ENCODE results near the gene CSN3.

CSN3 gene

DNA sequence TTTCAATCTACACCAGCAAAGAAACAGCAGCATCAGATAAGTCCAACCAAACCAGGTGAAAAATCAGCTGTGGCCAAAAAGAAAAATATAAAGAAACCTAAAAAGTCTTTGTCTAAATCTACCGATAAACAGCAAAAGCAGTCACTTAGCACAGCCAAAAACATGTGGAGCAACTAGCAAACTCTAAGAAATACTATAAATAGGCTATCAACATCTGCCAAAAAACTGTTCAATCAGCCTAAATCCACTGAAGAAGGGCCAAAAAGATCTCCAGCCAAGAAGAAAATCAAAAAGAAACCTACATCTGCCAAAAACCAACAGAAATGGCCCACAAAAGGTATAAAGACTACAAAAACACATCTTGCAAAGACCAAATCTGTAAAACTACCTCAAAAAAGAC, 55.7 kb downstream of the CSN3 start:
- DNase-seq = no peak

DNA sequence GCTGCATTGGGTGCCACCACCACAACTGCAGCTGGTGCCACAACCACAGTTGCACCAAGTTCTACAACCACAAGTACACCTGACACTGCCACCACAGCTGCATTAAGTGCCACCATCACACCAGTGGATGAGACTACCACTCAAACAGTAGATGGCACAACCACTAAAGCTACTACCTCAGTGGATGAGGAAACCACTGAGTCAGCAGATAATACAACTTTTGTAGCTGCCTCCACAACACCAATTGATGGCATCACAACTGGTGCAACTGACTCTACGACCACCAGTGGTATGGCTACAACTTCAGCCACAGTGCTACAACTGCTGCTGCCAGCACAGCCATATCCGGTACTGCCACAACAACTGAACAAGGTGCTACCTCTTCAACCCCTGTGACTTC, 57.2 kb downstream of the CSN3 start:
- no peak for DNase-seq

DNA sequence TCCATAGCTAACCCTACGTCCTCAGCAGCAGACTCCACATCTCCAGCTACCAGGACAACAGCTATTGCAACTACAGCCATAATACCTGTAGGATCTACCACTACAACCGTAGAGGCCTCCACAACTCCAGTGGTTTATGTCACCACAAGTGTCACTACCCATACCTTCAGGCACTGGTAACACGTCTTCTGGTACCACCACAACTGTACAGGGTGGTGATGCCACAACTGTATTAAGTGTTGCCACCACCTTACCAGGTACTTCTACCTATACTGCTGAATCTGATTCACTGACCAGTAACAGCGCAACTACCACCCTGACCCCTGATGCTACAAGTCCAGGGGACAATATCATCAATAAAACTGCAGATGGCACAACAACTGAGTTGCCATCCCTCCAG, 57.8 kb downstream of the CSN3 start:
- DNase-seq = no peak
